BJ (cell line): ENCODE measurements around the gene KIAA1671. TPM values are rescaled to one million over a fixed set of nuclear protein-coding genes. Genes with fewer than 3 reads are reported as not detected.

Experiments
- CTCF ChIA-PET: fragments of 350-600 bp; formaldehyde crosslinking; extraction: SDS; loops from one replicate; lab custom pipeline; 2021; ENCODE audit warnings: antibody characterized with exemption, inconsistent platforms; lab: Yijun Ruan, JAX
- POLR2A ChIA-PET: fragments of 300-600 bp; sonication (Branson Sonifier 250); formaldehyde crosslinking; extraction: SDS; loops from one replicate; lab custom pipeline; 2021; ENCODE audit warnings: antibody characterized with exemption; lab: Charles Lee
- DNase-seq: peaks from one replicate; pipeline ENCODE4 v3.0.0-alpha.2; 2011; ENCODE audit warnings: low read depth
- H3K27me3 ChIP-seq: 2 replicates; pipeline ENCODE4 v1.6.0; 2011; ENCODE audit warnings: low read length; ENCODE audit not compliant: control insufficient read depth, insufficient read depth
- H3K36me3 ChIP-seq: 2 replicates; pipeline ENCODE4 v1.5.1; 2011; ENCODE audit warnings: low read length; ENCODE audit not compliant: control insufficient read depth, insufficient read depth
- H3K4me3 ChIP-seq: 2 replicates; pipeline ENCODE4 v1.5.1; 2011; ENCODE audit warnings: low read depth, mild to moderate bottlenecking, control low read depth, low read length
- CTCF ChIP-seq: IDR thresholded peaks from 2 replicates; pipeline ENCODE4 v1.5.1; 2011; ENCODE audit warnings: low read depth, mild to moderate bottlenecking, control low read depth, inconsistent platforms, low read length, moderate library complexity; ENCODE audit not compliant: insufficient read depth
- polyA plus RNA-seq: library from polyadenylated mRNA; depleted of rRNA; stranded (reverse); fragments of >200 nt; gene quantifications from 2 replicates; pipeline ENCODE4 v1.2.3, GENCODE V29; 2011

The KIAA1671 gene
- polyA plus RNA-seq, 1 experiment: 0.11 TPM

GRCh38 chr22:25131198-25131887 lies 178.8 kb downstream of the KIAA1671 start:
- POLR2A ChIA-PET: no interaction called here
- no peak for TF ChIP-seq CTCF
- CTCF ChIA-PET: no interaction called here
- no peak for DNase-seq
- no peaks in the 10 kb centered on the region for H3K27me3 ChIP-seq
- no peaks in the 10 kb centered on the region for H3K36me3 ChIP-seq
- no peak overlapping the region for H3K4me3 ChIP-seq

- CTCF ChIA-PET: no interaction called here
- no peak for DNase-seq
- H3K36me3 ChIP-seq: no peaks in the 10 kb centered on the region
- no peak overlapping the region for H3K4me3 ChIP-seq
- POLR2A ChIA-PET: no interaction called here
- no peak for TF ChIP-seq CTCF
- H3K27me3 ChIP-seq: no peaks in the 10 kb centered on the region
Observed at GRCh38 chr22:25134028-25134427, 181.5 kb downstream of the KIAA1671 start.

- DNase-seq: no peak
- H3K27me3 ChIP-seq: no peaks in the 10 kb centered on the region
- CTCF ChIA-PET: no interaction called here
- POLR2A ChIA-PET: no interaction called here
- no peak overlapping the region for H3K4me3 ChIP-seq
- H3K36me3 ChIP-seq: no peaks in the 10 kb centered on the region
- TF ChIP-seq CTCF: no peak
Observed at GRCh38 chr22:25134451-25134850, 181.9 kb downstream of the KIAA1671 start.

GRCh38 chr22:25136953-25137576 lies 184.5 kb downstream of the KIAA1671 start:
- Histone ChIP-seq H3K27me3 (no peaks in the 10 kb centered on the region), H3K36me3 (no peaks in the 10 kb centered on the region), H3K4me3 (no peak overlapping the region)
- DNase-seq: no peak
- POLR2A ChIA-PET: no interaction called here
- no peak for TF ChIP-seq CTCF
- CTCF ChIA-PET: no interaction called here

GRCh38 chr22:25137577-25138525 lies 185.3 kb downstream of the KIAA1671 start:
- TF ChIP-seq CTCF: no peak
- CTCF ChIA-PET: no interaction called here

More at GRCh38 chr22:25137577-25138525, 185.3 kb downstream of the KIAA1671 start:
- POLR2A ChIA-PET: no interaction called here
- Histone ChIP-seq H3K27me3 (no peaks in the 10 kb centered on the region), H3K4me3 (no peak overlapping the region), H3K36me3 (no peaks in the 10 kb centered on the region)
- DNase-seq: no peak
